HEK293T (cell line): ENCODE results near the gene SERBP1.
A peak's percentile ranks its signal among the peaks of the same experiment; 100 is the strongest.

ENCODE experiments used
- CTCF ChIA-PET: fragments of 350-600 bp; formaldehyde crosslinking; extraction: SDS; loops from one replicate; lab custom pipeline; 2021; ENCODE audit warnings: antibody characterized with exemption, inconsistent platforms; lab: Yijun Ruan, JAX
- POLR2A ChIA-PET: fragments of 350-600 bp; formaldehyde crosslinking; extraction: SDS; loops from one replicate; lab custom pipeline; 2020; ENCODE audit warnings: antibody characterized with exemption, inconsistent platforms; lab: Yijun Ruan, JAX
- DNase-seq: peaks from one replicate; pipeline ENCODE4 v3.0.0; 2012; ENCODE audit warnings: mixed read lengths; ENCODE audit errors: extremely low spot score
- ARNT ChIP-seq: fragments of 450-650 bp; IDR thresholded peaks from 2 replicates; pipeline ENCODE4 v1.6.1; 2017; ENCODE audit warnings: mild to moderate bottlenecking
- BHLHE40 ChIP-seq: fragments of 450-650 bp; IDR thresholded peaks from 2 replicates; pipeline ENCODE4 v1.6.1; 2016; ENCODE audit warnings: mild to moderate bottlenecking, moderate library complexity, borderline replicate concordance
- CTBP1 ChIP-seq: fragments of 450-650 bp; IDR thresholded peaks from 2 replicates; pipeline ENCODE4 v1.6.1; 2016; ENCODE audit warnings: borderline replicate concordance
- ELF4 ChIP-seq: fragments of 450-650 bp; IDR thresholded peaks from 2 replicates; pipeline ENCODE4 v1.6.1; 2017; ENCODE audit warnings: antibody characterized with exemption
- FOXA1 ChIP-seq: fragments of 450-650 bp; IDR thresholded peaks from 2 replicates; pipeline ENCODE4 v1.6.1; 2016; ENCODE audit warnings: mild to moderate bottlenecking
- FOXK2 ChIP-seq: fragments of 450-650 bp; IDR thresholded peaks from 2 replicates; pipeline ENCODE4 v1.6.1; 2016; ENCODE audit warnings: mild to moderate bottlenecking
- FOXM1 ChIP-seq: fragments of 450-650 bp; IDR thresholded peaks from 2 replicates; pipeline ENCODE4 v1.6.1; 2017; ENCODE audit warnings: mild to moderate bottlenecking, borderline replicate concordance
- HDGF ChIP-seq: fragments of 450-650 bp; IDR thresholded peaks from 2 replicates; pipeline ENCODE4 v1.6.1; 2017; ENCODE audit warnings: antibody characterized with exemption, borderline replicate concordance
- L3MBTL2 ChIP-seq: fragments of 450-650 bp; conservative IDR thresholded peaks from 2 replicates; pipeline ENCODE4 v1.6.1; 2016; ENCODE audit warnings: mild to moderate bottlenecking
- LEF1 ChIP-seq: fragments of 450-650 bp; IDR thresholded peaks from 2 replicates; pipeline ENCODE4 v1.6.1; 2017; ENCODE audit warnings: mild to moderate bottlenecking, borderline replicate concordance
- NFRKB ChIP-seq: fragments of 450-650 bp; IDR thresholded peaks from 2 replicates; pipeline ENCODE4 v1.6.1; 2016; ENCODE audit warnings: mild to moderate bottlenecking, moderate library complexity
- SP1 ChIP-seq: fragments of 450-650 bp; IDR thresholded peaks from 2 replicates; pipeline ENCODE4 v1.6.1; 2017
- SUZ12 ChIP-seq: fragments of 450-650 bp; IDR thresholded peaks from 2 replicates; pipeline ENCODE4 v1.6.1; 2016; ENCODE audit warnings: mild to moderate bottlenecking
- TARDBP ChIP-seq: fragments of 450-650 bp; IDR thresholded peaks from 2 replicates; pipeline ENCODE4 v1.6.1; 2016
- ZNF384 ChIP-seq: fragments of 450-650 bp; IDR thresholded peaks from 2 replicates; pipeline ENCODE4 v1.6.1; 2016
- TF ChIP-seq, protein P1 (sequence below): fragments of 450-650 bp; IDR thresholded peaks from 2 replicates; pipeline ENCODE4 v1.6.1; 2016

The SERBP1 gene

DNA sequence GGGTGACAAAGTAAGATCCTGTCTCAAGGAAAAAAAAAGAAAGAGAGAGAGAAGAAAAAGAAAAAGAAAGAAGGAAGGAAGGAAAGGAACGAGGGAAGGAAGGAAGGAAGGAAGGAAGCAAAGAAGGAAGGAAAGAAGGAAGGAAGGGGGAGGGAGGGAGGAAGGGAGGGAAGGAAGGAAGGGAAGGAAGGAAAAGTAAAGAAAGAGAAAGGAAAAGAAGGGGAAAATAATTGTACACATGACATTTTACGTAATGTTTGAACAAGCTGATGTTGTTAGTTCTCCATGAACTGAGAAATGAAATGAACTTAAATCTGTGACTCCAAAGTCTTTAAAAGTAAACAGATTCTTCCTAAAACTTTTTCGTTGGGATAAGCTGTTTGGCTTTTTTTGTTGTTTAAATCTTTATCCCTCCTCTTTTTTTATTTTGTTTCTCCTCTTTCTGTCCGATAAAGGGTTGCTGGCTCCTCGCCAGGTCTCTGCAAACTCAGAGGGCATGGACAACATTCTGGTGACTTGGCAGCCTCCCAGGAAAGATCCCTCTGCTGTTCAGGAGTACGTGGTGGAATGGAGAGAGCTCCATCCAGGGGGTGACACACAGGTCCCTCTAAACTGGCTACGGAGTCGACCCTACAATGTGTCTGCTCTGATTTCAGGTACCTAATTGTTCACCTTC is 62.7 kb downstream of the SERBP1 start:
- TF ChIP-seq, protein P1, sequence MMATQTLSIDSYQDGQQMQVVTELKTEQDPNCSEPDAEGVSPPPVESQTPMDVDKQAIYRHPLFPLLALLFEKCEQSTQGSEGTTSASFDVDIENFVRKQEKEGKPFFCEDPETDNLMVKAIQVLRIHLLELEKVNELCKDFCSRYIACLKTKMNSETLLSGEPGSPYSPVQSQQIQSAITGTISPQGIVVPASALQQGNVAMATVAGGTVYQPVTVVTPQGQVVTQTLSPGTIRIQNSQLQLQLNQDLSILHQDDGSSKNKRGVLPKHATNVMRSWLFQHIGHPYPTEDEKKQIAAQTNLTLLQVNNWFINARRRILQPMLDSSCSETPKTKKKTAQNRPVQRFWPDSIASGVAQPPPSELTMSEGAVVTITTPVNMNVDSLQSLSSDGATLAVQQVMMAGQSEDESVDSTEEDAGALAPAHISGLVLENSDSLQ = no peak
- TF ChIP-seq FOXA1 = no peak
- no peak for TF ChIP-seq BHLHE40
- no peak for TF ChIP-seq LEF1
- no peak for TF ChIP-seq L3MBTL2
- no peak for TF ChIP-seq HDGF
- no peak for TF ChIP-seq ZNF384
- TF ChIP-seq FOXM1 = no peak
- no peak for TF ChIP-seq ELF4
- TF ChIP-seq SP1 = no peak
- no peak for TF ChIP-seq CTBP1
- no peak for TF ChIP-seq FOXK2
- TF ChIP-seq SUZ12 = no peak
- TF ChIP-seq ARNT = no peak
- no peak for TF ChIP-seq NFRKB
- TF ChIP-seq TARDBP = no peak
- ChIA-PET CTCF (no interaction called here), POLR2A (no interaction called here)
- DNase-seq = peak; percentile 72

DNA sequence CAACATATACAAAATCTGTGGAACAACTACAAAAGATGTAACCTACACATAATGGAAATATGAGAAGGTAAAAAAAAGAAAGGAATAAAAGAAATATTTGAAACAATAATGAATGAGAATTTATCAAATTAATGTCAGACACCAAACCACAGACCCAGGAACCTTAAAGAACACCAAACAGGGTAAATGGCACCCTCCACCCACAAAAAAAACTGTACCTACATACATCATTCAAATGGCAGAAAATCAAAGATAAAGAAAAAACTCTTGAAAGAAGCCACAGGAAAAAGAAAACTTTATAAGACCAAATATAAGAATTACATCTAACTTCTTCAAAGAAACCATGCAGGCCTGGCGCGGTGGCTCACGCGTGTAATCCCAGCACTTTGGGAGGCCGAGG is 68.6 kb downstream of the SERBP1 start:
- DNase-seq = no peak
- POLR2A ChIA-PET = no interaction called here
- CTCF ChIA-PET = no interaction called here
- TF ChIP-seq L3MBTL2 (no peak), CTBP1 (no peak), FOXK2 (no peak), FOXA1 (no peak), FOXM1 (no peak), SUZ12 (no peak), ELF4 (no peak), ZNF384 (no peak), SP1 (no peak), NFRKB (no peak), ARNT (no peak), TARDBP (no peak), BHLHE40 (no peak), LEF1 (no peak), HDGF (no peak)
- TF ChIP-seq, protein P1 = no peak

DNA sequence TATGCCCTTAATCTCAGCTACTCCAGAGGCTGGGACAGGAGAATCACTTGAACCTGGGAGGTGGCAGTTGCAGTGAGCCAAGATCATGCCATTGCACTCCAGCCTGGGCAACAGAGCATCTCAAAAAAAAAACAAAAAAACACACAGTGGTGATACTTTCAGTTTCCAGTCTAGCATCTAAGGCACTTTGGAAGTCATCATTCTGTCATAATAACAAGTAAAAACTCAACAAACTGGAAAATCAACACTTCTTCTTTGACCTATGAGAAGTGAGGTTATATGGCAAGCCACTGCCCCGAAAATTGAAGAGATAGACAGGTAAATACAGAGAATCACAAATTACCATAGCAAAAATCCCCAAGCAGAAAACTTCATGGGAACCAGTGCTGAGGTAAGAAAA is 70.6 kb downstream of the SERBP1 start:
- ChIA-PET CTCF (no interaction called here), POLR2A (no interaction called here)
- no peak for TF ChIP-seq NFRKB
- no peak for TF ChIP-seq L3MBTL2
- no peak for TF ChIP-seq FOXA1
- TF ChIP-seq SP1 = no peak
- no peak for TF ChIP-seq ZNF384
- no peak for TF ChIP-seq BHLHE40
- TF ChIP-seq CTBP1 = no peak
- TF ChIP-seq SUZ12 = no peak
- TF ChIP-seq, protein P1 = no peak
- TF ChIP-seq HDGF = no peak
- no peak for TF ChIP-seq FOXM1
- TF ChIP-seq TARDBP = no peak
- no peak for TF ChIP-seq ARNT
- no peak for TF ChIP-seq FOXK2
- no peak for TF ChIP-seq ELF4
- no peak for TF ChIP-seq LEF1
- DNase-seq = no peak
